ENCODE results near the gene RBM22. TPM values are rescaled to one million over a fixed set of nuclear protein-coding genes. Genes with fewer than 3 reads are reported as not detected.

Gene RBM22
- total and polyA plus RNA-seq, 5 experiments from 2014 or later = 51.4 to 103 (median 57.0) TPM

- POLR2A ChIA-PET = interaction anchor here (0.6 to 1.2 kb wide), 3 partner anchors 29 to 199 kb away, joined by 4 to 5 read pairs (median 5); partner anchors contain the start of genes RBM22 and SMIM3
- ATAC-seq (peak; percentile 59 to 76), DNase-seq (peak in 4 of 10 donors; percentile 9 to 26 (median 17))
- H3K27me3 Mint-ChIP-seq = peaks cover 11 to 19% (median 17%) of the 10 kb centered on the region in 5 donors
- H3K36me3 Mint-ChIP-seq = peaks cover 0 to 2% (median 0%) of the 10 kb centered on the region in 3 donors
- H3K27ac Mint-ChIP-seq = peak overlapping the region in 1 of 10 donors; percentile 34
- peak overlapping the region; percentile 76 to 87 (median 82) for H3K4me3 Mint-ChIP-seq
- H3K4me1 Mint-ChIP-seq = peaks cover 4 to 15% (median 8%) of the 10 kb centered on the region in 4 donors
- no peaks in the 10 kb centered on the region for H3K9me3 Mint-ChIP-seq
Measured at GRCh38 chr5:150671509-150672236, 29.2 kb downstream of the RBM22 start.

DNA sequence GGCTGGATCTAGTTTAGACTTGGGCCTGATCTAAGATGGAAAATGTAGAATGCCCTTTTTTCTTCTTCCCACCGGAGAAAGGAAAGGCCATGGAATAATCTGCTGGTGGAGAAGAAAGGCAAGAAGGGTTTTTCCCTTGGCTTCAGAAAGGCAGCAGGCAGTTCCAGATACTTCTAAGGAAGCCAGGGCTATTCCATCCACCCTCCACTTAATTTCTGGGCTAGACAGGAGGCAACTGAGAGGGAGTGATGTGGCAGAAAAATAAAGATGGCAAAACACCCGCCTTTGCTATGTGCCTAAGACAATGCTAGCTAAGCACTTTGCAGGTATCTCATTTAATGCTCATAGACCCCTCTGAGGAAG is 29.9 kb downstream of the RBM22 start:
- DNase-seq (no peak), ATAC-seq (no peak)
- Mint-ChIP-seq H3K4me1 (peaks cover 4 to 15% (median 8%) of the 10 kb centered on the region in 4 donors), H3K27ac (peak overlapping the region in 1 of 10 donors; percentile 21), H3K9me3 (no peaks in the 10 kb centered on the region), H3K4me3 (peak overlapping the region; percentile 31 to 79 (median 70)), H3K36me3 (peaks cover 0 to 2% (median 0%) of the 10 kb centered on the region in 3 donors), H3K27me3 (peaks cover 11 to 19% (median 17%) of the 10 kb centered on the region in 5 donors)
- POLR2A ChIA-PET = interaction anchor here (1.2 kb wide), 1 partner anchor 30 kb away, joined by 5 read pairs; the partner anchor contains the start of gene RBM22

DNA sequence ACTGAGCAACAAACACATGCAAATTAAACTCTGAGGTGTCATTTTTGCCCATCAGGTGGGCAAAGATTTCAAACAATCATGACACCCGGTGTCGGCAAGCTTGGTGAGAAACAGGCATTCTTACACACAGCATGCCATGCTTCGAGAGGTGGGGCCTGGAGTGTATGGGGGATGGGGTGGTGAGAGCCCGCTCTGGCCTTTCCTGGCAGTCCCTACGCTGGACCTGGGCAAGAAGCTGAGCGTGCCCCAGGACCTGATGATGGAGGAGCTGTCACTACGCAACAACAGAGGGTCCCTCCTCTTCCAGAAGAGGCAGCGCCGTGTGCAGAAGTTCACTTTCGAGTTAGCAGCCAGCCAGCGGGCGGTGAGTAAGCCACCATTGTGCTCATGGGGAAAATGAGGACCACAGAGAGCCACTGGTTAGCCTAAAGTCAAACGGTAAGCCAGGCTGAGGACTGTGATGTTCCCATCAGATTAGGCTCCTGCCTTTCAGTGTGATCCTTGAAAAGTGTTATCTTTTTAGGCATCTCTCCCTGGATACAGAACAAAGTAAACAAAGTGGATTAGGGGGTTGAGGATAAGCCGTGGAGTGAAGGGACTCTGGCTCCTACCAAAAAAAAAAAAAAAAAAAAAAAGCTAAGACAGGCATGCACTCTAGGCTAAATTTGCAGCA is 30.5 kb downstream of the RBM22 start:
- H3K27ac Mint-ChIP-seq = no peak overlapping the region
- POLR2A ChIA-PET = no interaction called here
- H3K9me3 Mint-ChIP-seq = no peaks in the 10 kb centered on the region
- H3K4me1 Mint-ChIP-seq = peaks cover 4 to 15% (median 8%) of the 10 kb centered on the region in 4 donors
- H3K4me3 Mint-ChIP-seq = peak overlapping the region; percentile 31 to 79 (median 70)
- H3K27me3 Mint-ChIP-seq = peaks cover 11 to 19% (median 17%) of the 10 kb centered on the region in 5 donors
- H3K36me3 Mint-ChIP-seq = peaks cover 0 to 2% (median 0%) of the 10 kb centered on the region in 3 donors
- DNase-seq = no peak
- no peak for ATAC-seq

GRCh38 chr5:150665044-150665443 is 35.8 kb downstream of the RBM22 start:
- peak overlapping the region in 1 of 10 donors; percentile 48 for H3K27ac Mint-ChIP-seq
- DNase-seq (no peak), ATAC-seq (no peak)
- H3K27me3 Mint-ChIP-seq = peaks cover 5 to 16% (median 11%) of the 10 kb centered on the region in 5 donors
- POLR2A ChIA-PET = interaction anchor here (0.7 kb wide), 1 partner anchor 328 kb away, joined by 4 read pairs; no protein-coding TSS in a partner anchor
- H3K4me1 Mint-ChIP-seq = peaks cover 0 to 2% (median 0%) of the 10 kb centered on the region in 4 donors
- no peaks in the 10 kb centered on the region for H3K9me3 Mint-ChIP-seq
- no peak overlapping the region for H3K4me3 Mint-ChIP-seq
- peaks cover 0 to 2% (median 0%) of the 10 kb centered on the region in 3 donors for H3K36me3 Mint-ChIP-seq

DNA sequence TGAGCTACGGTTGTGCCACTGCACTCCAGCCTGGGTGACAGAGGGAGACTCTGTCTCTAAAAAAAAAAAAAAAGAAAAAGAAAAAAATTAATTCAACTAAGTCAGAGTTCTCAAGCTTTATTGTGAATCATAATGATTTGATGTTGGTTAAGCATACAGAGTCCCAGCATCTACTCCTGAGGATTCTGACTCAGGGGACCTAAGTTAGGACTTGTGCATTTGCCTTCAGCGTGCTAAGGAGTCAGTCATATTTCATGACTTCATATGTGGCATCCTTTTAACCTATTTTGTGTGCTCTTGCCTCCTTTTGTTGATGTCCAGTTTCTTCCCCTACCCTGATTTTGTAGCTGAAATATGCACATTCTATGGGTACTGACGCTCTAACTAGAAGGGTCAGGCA is 36.9 kb downstream of the RBM22 start:
- no peak for DNase-seq
- Mint-ChIP-seq H3K27ac (no peak overlapping the region), H3K36me3 (no peaks in the 10 kb centered on the region), H3K4me1 (peaks cover 0 to 2% (median 0%) of the 10 kb centered on the region in 4 donors), H3K27me3 (peaks cover 3 to 11% (median 8%) of the 10 kb centered on the region in 5 donors), H3K9me3 (no peaks in the 10 kb centered on the region), H3K4me3 (no peak overlapping the region)
- no peak for ATAC-seq
- POLR2A ChIA-PET = no interaction called here

DNA sequence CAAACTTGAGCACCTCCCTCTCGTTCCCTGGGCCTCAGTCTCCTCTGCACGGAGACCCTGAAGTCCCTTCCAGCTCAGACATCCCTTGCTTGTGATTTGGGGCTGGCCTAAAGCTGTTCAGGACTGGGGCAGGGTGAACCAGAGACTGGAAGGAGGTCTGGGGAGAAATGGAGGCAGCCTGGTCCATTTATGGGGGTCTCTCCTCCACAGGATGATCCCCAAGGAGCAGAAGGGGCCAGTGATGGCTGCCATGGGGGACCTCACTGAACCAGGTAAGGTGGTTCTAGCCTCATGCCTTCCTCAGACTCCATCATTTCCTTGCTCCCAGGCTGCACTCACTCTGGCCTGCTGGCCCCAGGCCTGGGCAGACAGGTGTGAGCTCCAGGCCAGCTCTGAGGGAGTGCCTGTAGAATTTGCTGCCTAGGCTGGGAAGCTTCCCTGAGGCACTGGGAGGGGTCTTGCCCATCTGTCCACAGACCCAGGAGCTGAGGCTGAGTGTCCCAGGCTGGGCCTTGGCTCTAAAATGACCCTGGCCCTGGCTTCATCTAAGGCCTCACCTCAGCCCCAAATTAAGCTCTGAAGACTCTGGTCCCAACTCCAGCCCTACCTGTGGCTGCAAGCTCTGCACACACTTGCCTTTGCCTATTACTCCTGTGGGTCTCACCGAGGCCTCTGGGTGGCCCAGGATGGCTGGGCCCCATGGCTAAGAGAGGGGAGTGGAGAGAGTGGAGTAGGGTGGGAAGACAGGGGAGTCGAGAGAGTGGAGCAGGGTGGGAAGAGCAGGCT is 37.9 kb downstream of the RBM22 start:
- Mint-ChIP-seq H3K9me3 (no peaks in the 10 kb centered on the region), H3K4me3 (no peak overlapping the region), H3K4me1 (peaks cover 0 to 2% (median 0%) of the 10 kb centered on the region in 4 donors), H3K27ac (no peak overlapping the region), H3K36me3 (no peaks in the 10 kb centered on the region), H3K27me3 (peaks cover 3 to 11% (median 8%) of the 10 kb centered on the region in 5 donors)
- no peak for DNase-seq
- no peak for ATAC-seq
- POLR2A ChIA-PET = interaction anchor here (0.7 kb wide), 1 partner anchor 12 kb away, joined by 3 read pairs; no protein-coding TSS in a partner anchor

GRCh38 chr5:150661821-150662596 is 38.9 kb downstream of the RBM22 start:
- ATAC-seq = no peak

DNA sequence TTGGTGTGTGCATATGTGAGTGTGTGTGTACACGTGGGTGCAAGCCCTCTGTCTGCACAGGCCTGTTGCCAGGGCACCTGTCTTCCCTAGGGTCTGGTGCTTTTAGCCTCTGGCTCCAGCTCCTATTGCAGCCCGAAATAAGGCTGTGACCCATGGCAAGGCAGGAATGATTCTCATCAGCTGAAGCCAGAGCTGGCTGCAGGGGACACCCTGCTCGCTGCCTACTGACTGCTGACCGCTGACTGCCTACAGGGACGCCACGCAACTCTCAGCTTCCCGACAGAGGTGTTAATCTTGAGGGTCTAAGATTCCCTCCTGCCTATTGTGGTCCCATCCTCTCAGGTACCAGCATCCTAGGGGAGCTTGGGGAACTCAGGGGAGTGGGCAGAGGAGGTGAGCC is 39.8 kb downstream of the RBM22 start, which contains the start of gene MYOZ3:
TSS of gene MYOZ3 (plus strand) at position 166 of the 400 bp plus-strand sequence. CDS start 1,691 bp downstream, outside the sequence.
- ATAC-seq = no peak
- POLR2A ChIA-PET = interaction anchor here (0.6 kb wide), 1 partner anchor 174 kb away, joined by 10 read pairs; no protein-coding TSS in a partner anchor
- Mint-ChIP-seq H3K9me3 (no peaks in the 10 kb centered on the region), H3K36me3 (no peaks in the 10 kb centered on the region), H3K27ac (peak within 1 kb of the TSS in 2 of 10 donors; percentile 60 to 61), H3K4me3 (no peak within 1 kb of the TSS), H3K27me3 (peaks cover 3 to 11% (median 8%) of the 10 kb centered on the region in 5 donors), H3K4me1 (peaks cover under 1 to 9% (median 7%) of the 10 kb centered on the region in 4 donors)
- no peak for DNase-seq

More at GRCh38 chr5:150661821-150662596, 38.9 kb downstream of the RBM22 start:
- H3K36me3 Mint-ChIP-seq = no peaks in the 10 kb centered on the region
- no peak for DNase-seq
- H3K27ac Mint-ChIP-seq = peak overlapping the region in 3 of 10 donors; percentile 41 to 60 (median 51)
- POLR2A ChIA-PET = no interaction called here
- H3K27me3 Mint-ChIP-seq = peaks cover 3 to 11% (median 8%) of the 10 kb centered on the region in 5 donors
- H3K4me3 Mint-ChIP-seq = no peak overlapping the region
- peaks cover 0 to 9% (median 7%) of the 10 kb centered on the region in 4 donors for H3K4me1 Mint-ChIP-seq
- H3K9me3 Mint-ChIP-seq = no peaks in the 10 kb centered on the region

- H3K36me3 Mint-ChIP-seq = no peaks in the 10 kb centered on the region
Measured at GRCh38 chr5:150660108-150660831, 40.6 kb downstream of the RBM22 start.

DNA sequence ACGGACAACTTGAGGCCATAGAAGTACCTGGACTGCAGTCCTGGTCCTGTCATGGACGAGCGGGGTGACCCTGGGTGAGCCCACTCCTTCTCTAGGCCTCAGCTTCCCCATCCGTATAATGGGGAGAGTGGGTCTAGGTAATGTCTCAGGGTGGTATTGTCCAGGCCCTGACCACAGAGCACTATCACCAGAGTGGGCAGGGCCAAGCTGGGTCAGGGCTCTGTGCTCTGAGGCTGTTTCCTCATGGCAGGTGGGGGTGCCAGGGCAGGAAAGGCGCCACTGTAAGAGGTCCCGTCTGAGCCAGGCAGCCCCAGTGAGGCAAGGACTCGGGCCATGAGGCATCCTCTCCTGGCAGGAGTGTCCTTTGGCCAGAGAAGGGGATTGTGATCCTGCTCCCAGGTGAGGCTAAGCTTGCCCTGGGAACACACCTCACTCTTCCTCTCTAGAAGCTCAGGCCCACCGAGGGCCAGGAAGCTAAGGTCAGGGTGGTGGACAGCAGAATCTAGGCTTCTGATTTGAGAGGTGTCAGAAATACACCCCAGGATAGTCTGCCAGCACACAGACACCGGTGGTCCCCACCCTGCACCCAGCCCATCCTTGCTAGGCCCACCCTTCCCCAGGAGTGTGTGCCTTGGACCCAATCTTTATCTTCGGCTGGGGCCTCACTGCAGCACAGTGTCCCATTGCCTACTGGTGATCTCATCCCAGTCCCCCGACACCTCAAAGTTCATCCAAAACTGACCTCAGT is 41.3 kb downstream of the RBM22 start:
- POLR2A ChIA-PET = no interaction called here
- Mint-ChIP-seq H3K36me3 (no peaks in the 10 kb centered on the region), H3K27me3 (peaks cover 1 to 10% (median 4%) of the 10 kb centered on the region in 5 donors), H3K4me3 (no peak overlapping the region), H3K27ac (peak overlapping the region in 1 of 10 donors; percentile 61), H3K4me1 (peaks cover 3 to 11% (median 10%) of the 10 kb centered on the region in 4 donors), H3K9me3 (no peaks in the 10 kb centered on the region)
- ATAC-seq (no peak), DNase-seq (no peak)

More at GRCh38 chr5:150660108-150660831, 40.6 kb downstream of the RBM22 start:
- no peaks in the 10 kb centered on the region for H3K9me3 Mint-ChIP-seq
- H3K27me3 Mint-ChIP-seq = peaks cover 3 to 11% (median 8%) of the 10 kb centered on the region in 5 donors
- peak overlapping the region in 1 of 10 donors; percentile 61 for H3K27ac Mint-ChIP-seq
- no peak overlapping the region for H3K4me3 Mint-ChIP-seq
- POLR2A ChIA-PET = no interaction called here
- H3K4me1 Mint-ChIP-seq = peaks cover 3 to 11% (median 10%) of the 10 kb centered on the region in 4 donors
- no peak for DNase-seq
- ATAC-seq = no peak
